ENCODE results near the gene PMEL. TPM values are rescaled to one million over a fixed set of nuclear protein-coding genes. Genes with fewer than 3 reads are reported as not detected.
"Not testable (repeated sequence)": the region's sequence is repeated elsewhere in the genome, so short reads cannot be mapped to it uniquely, and the experiment has no call there.

PMEL gene
- total RNA-seq, 2 donors from 2014 or later: 2.0 to 5.0 TPM

- peak; percentile 42 to 56 for DNase-seq
- intact Hi-C loops (cut with DNase I, micrococcal nuclease): loop anchor here in 1 of 2 donors (5.0 kb wide), 1 partner anchor 41 kb away; the partner anchor contains the start of gene RAB5B
- ATAC-seq: peak; percentile 49
These were observed 34.5 kb downstream of the PMEL start for GRCh38 chr12:55931317-55931779.

GRCh38 chr12:55930771-55931316 is 35.0 kb downstream of the PMEL start, which contains the start of gene DGKA:
Gene DGKA (plus strand): TSS chr12:55931162. CDS start chr12:55936504, 5,342 bp downstream.
- peak; percentile 30 for ATAC-seq
- intact Hi-C loops (cut with DNase I, micrococcal nuclease): loop anchor here in 1 of 2 donors (5.0 kb wide), 1 partner anchor 41 kb away; the partner anchor contains the start of gene RAB5B
- peak; percentile 67 to 76 for DNase-seq

DNA sequence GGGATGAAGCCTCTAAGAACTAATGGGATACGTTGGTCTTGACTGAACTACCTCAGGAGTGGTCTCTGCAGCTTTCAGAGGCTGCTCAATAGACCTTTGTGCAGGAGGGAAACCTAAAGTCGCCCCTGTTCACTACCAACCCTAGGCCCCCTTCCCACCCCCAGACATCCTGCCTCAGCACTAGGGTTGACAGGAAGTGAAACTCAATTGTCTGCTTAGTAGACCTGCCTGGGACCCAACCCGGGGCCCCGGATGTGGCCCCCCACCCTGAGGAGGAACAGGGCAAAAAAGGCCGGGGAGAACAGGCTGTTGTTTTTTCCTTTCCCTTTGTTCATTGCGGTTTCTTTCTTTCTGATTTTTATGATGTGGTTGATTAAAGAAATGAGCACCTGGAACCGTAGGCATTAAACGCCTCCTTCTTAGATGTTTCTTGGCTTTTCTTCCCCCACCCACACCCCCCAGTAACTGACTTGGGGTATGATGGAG is 36.5 kb downstream of the PMEL start:
- peak; percentile 47 to 66 for DNase-seq
- intact Hi-C loops (cut with DNase I, micrococcal nuclease): loop anchor here in 1 of 2 donors (10.0 kb wide), 1 partner anchor 105 kb away; the partner anchor contains the start of gene DNAJC14
- ATAC-seq: no peak

DNA sequence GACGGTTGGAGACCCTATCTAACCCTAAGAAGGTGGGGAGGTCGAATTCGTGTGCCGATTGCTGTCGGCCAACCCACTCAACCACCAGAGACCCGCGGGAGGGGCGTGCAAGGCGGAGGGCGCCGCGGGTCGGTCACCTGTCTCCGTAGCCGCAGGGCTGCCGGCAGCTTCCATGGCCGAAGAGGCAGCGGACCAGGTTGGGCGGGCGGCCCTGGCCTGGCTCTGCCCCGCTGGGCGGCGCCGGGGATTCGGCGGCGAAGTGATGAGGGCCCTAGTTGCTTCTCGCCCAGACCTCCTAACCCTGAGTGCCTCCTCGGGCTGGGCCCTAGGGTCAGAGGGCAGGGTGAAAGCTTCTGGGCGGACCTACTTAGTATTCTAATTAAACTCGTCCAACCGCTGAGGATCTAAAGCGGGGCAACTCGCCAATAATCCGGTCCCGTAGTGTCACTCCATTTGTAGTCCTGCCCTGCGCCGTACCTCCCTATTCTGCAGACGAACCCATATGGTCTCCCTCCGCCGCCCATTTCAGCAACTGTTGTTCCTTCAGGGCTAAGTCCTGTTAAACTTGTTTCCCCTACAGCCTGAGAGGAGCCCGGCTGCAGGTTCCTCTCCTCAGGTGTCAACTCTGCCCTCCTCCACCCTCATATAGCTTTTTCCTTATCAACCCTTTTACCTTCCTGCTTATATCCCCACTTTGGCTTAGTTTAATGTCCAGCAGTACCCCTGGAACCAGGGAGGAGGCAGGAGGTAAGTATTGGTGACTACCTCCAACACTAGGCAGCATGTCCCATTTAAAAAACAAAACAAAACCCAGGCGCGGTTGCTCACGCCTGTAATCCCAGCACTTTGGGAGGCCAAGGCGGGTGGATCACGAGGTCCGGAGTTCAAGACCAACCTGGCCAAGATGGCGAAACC is 38.0 kb downstream of the PMEL start, which contains the start of gene PYM1:
PYM1 (minus strand) TSS at position 307 of the 915 bp plus-strand sequence; CDS start at position 174, 133 bp downstream.
- intact Hi-C loops (cut with DNase I, micrococcal nuclease): loop anchor here in 1 of 2 donors (10.0 kb wide), 1 partner anchor 103 kb away; the partner anchor contains the start of gene DNAJC14
- ATAC-seq (peak; percentile 47), DNase-seq (peak; percentile 91 to 95)

- intact Hi-C loops (cut with DNase I, micrococcal nuclease): loop anchor here in 1 of 2 donors (10.0 kb wide), 1 partner anchor 102 kb away; the partner anchor contains the start of gene DNAJC14
- DNase-seq (peak; percentile 87 to 96), ATAC-seq (peak; percentile 63)
These were observed 38.9 kb downstream of the PMEL start for GRCh38 chr12:55926738-55927587.

- intact Hi-C loops (cut with DNase I, micrococcal nuclease): loop anchor here in 1 of 2 donors (10.0 kb wide), 1 partner anchor 101 kb away; the partner anchor contains the start of gene DNAJC14
- DNase-seq (no peak), ATAC-seq (no peak)
These were observed 39.7 kb downstream of the PMEL start for GRCh38 chr12:55925870-55926737.

DNA sequence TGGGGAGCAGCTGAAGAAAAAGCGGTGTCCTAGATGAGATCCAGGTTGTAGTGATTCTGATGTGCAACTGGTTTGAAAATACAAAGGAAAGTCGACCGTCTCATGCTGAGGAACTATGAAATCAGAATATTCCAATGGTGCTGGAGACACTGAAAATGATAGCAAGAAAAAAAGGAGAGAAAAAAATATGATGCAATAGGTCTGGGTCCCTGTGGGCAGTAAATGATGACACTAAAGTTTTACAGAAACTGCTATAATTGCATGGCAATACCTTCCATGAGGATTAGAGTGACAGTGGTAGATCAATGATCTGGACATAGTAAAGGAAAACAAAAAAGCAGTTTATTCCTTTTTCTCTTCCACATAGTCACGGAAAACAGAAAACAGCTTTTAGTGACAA is 40.5 kb downstream of the PMEL start:
- DNase-seq: no peak
- ATAC-seq: no peak
- intact Hi-C loops (cut with DNase I, micrococcal nuclease): loop anchor here in 1 of 2 donors (10.0 kb wide), 1 partner anchor 101 kb away; the partner anchor contains the start of gene DNAJC14

- not testable (repeated sequence) for DNase-seq, ATAC-seq
- intact Hi-C loops (cut with DNase I, micrococcal nuclease): loop anchor here in 1 of 2 donors (10.0 kb wide), 1 partner anchor 99 kb away; the partner anchor contains the start of gene DNAJC14
These were observed 42.2 kb downstream of the PMEL start for GRCh38 chr12:55923648-55924047.

DNA sequence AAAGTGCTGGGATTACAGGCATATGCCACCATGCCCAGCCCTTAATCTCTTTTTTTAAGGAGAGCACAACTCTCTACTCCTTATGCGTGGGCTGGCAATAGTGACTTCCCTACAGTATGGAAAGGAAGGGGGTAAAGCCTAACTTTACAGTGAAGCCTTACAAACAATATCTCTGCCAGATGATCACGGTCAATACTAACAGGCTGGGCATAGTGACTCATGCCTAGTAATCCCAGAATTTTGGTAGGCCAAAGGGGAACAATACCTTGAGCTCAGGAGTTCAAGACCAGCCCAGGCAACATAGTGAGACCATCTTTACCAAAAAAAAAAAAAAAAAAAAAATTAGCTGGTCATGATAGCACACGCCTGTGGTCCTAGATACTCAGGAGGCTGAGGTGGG is 43.7 kb downstream of the PMEL start:
- DNase-seq (no peak), ATAC-seq (no peak)
- intact Hi-C loops (cut with DNase I, micrococcal nuclease): loop anchor here in 1 of 2 donors (10.0 kb wide), 1 partner anchor 97 kb away; the partner anchor contains the start of gene DNAJC14

- peak; percentile 87 for ATAC-seq
- intact Hi-C loops (cut with DNase I, micrococcal nuclease); DNase-seq: not testable (repeated sequence)
These were observed 46.8 kb downstream of the PMEL start for GRCh38 chr12:55919032-55919431.

DNA sequence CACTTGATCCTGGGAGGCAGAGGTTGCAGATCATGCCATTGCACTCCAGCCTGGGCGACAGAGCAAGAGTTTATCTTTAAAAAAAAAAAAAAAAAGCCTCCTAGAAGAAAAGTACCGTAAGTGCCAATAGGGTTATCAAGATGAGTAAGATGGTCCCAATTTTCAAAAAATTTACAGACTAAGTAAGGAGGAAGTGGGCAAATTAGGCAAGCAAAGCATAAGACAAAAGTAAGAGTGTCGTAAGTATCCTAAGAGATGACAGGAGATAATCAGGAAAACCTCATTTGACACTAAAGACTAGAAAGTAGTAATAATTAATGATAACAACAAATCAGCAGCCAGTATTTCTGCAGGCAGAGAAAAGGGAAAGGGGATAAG is 50.4 kb downstream of the PMEL start:
- DNase-seq: no peak
- ATAC-seq: no peak
- intact Hi-C loops (cut with DNase I, micrococcal nuclease): no loop called here

DNA sequence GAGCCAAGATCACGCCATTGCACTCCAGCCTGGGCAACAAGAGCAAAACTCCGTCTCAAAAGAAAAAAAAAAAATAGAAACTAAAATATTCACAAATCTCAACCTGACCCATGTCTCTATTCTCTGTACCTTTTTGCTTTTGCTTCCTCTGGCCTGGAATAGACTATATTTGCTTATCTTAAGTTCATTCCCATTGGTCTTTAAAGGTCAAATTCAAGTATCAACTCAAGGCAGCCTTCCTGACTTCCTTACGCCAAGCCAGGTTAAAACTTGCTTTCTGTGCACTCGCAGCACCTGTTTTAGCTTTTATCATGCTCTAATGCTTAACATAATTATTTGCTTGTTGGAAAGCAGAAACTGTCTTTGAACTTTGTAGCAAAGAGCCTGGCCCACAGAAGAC is 52.9 kb downstream of the PMEL start:
- ATAC-seq: no peak
- DNase-seq: no peak
- intact Hi-C loops (cut with DNase I, micrococcal nuclease): no loop called here

DNA sequence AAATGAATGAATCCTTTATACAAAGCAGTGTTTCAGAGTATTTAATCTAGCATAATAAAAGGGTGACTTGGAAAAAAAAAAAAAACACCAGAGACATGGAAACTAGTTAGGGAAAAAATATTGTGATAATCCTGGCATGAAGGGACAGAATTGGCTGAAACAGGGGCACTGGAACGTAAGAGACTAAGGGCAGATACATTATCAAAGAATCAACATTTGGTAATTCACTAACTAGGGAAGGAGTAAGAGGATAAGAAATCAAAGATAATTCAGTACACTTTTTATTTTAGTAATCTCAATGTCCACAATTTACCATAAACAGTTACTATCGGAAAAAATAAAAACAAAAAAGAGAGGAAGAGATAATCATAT is 56.3 kb downstream of the PMEL start:
- DNase-seq (no peak), ATAC-seq (no peak)
- intact Hi-C loops (cut with DNase I, micrococcal nuclease): no loop called here

- ATAC-seq: no peak
- intact Hi-C loops (cut with DNase I, micrococcal nuclease): no loop called here
These were observed 56.9 kb downstream of the PMEL start for GRCh38 chr12:55908726-55909512.

GRCh38 chr12:55906056-55906455 is 59.8 kb downstream of the PMEL start:
- intact Hi-C loops (cut with DNase I, micrococcal nuclease): no loop called here
- ATAC-seq (no peak), DNase-seq (no peak)

More at GRCh38 chr12:55908726-55909512, 56.9 kb downstream of the PMEL start:
- no peak for DNase-seq

Measured in left colon (tissue), 2 donors.